SIG-M5 treated with dmso at 0.1 percent for 504 hours (cell line): ENCODE results near the gene RPTOR.

Experiments
- DNase-seq: peaks from one replicate; lab custom pipeline; 2025; ENCODE audit not compliant: unreplicated experiment; lab: John Stamatoyannopoulos, UW

The RPTOR gene

GRCh38 chr17:81002409-81003361, 458.0 kb downstream of the RPTOR start:
- DNase-seq: no peak

GRCh38 chr17:81003711-81004475, 459.3 kb downstream of the RPTOR start:
- DNase-seq: no peak

- no peak for DNase-seq
These were observed 462.3 kb downstream of the RPTOR start for GRCh38 chr17:81006891-81007290.

- no peak for DNase-seq
These were observed 463.5 kb downstream of the RPTOR start for GRCh38 chr17:81008140-81008539.

- DNase-seq: no peak
These were observed 464.5 kb downstream of the RPTOR start for GRCh38 chr17:81009136-81009535.

- DNase-seq: no peak
These were observed 466.3 kb downstream of the RPTOR start for GRCh38 chr17:81010935-81011334.

GRCh38 chr17:81011951-81012350, 467.3 kb downstream of the RPTOR start:
- DNase-seq: no peak

- no peak for DNase-seq
These were observed 468.2 kb downstream of the RPTOR start for GRCh38 chr17:81012574-81013447.

- DNase-seq: no peak
These were observed 469.0 kb downstream of the RPTOR start for GRCh38 chr17:81013642-81014041.

- no peak for DNase-seq
These were observed 470.5 kb downstream of the RPTOR start for GRCh38 chr17:81015136-81015535.
